ENCODE data around the gene MAST2.

- no peak for TF ChIP-seq POLR2A (IDR thresholded peaks at IDR 0.05; ENCODE audit: low read depth, low read length)
- TF ChIP-seq TAF1 (IDR thresholded peaks at IDR 0.05; ENCODE audit: borderline replicate concordance, low read depth, low read length), result no peak
Measured at GRCh38 chr1:45943185-45943584, 139.8 kb downstream of the MAST2 start.
